Measurements from ENCODE around the gene GALNT11. TPM values are rescaled to one million over a fixed set of nuclear protein-coding genes. Genes with fewer than 3 reads are reported as not detected.

GALNT11 gene
- total RNA-seq: 10 to 100 TPM; 17.3 to 18.9 TPM

- peak within 1 kb of the TSS; percentile 81 for H3K4me3 Mint-ChIP-seq
- DNase-seq: peak; percentile 84
- H3K4me1 Mint-ChIP-seq: peaks cover 31% of the 10 kb centered on the region
- peaks cover 27% of the 10 kb centered on the region for H3K36me3 Mint-ChIP-seq (ENCODE audit: low read depth)
- H3K27me3 Mint-ChIP-seq: no peaks in the 10 kb centered on the region
- peaks cover 4% of the 10 kb centered on the region for H3K9me3 Mint-ChIP-seq
- H3K27ac Mint-ChIP-seq: peak within 1 kb of the TSS; percentile 91
- ChIA-PET CTCF (no interaction called here), POLR2A (interaction anchor here (0.6 kb wide), 1 partner anchor 158 kb away, joined by 3 read pairs; no protein-coding TSS in a partner anchor)
Observed at GRCh38 chr7:152025077-152025936, at the start of gene GALNT11. TSS of gene GALNT11 (plus strand) at chr7:152025674. CDS start at chr7:152094228, 68,554 bp downstream.

- Mint-ChIP-seq H3K9me3 (no peaks in the 10 kb centered on the region), H3K4me1 (no peaks in the 10 kb centered on the region), H3K27me3 (peaks cover 12% of the 10 kb centered on the region), H3K27ac (no peak overlapping the region), H3K4me3 (no peak overlapping the region), H3K36me3 (ENCODE audit: low read depth) (no peaks in the 10 kb centered on the region)
- CTCF ChIA-PET: interaction anchor here (0.5 kb wide), 1 partner anchor 43 kb away, joined by 3 read pairs; no protein-coding TSS in a partner anchor
- POLR2A ChIA-PET: no interaction called here
- no peak for DNase-seq
Observed at GRCh38 chr7:151978616-151979015, 46.9 kb upstream of the GALNT11 start.

- Mint-ChIP-seq H3K36me3 (ENCODE audit: low read depth) (no peaks in the 10 kb centered on the region), H3K9me3 (no peaks in the 10 kb centered on the region), H3K4me1 (no peaks in the 10 kb centered on the region), H3K4me3 (no peak overlapping the region), H3K27ac (no peak overlapping the region), H3K27me3 (peaks cover 1% of the 10 kb centered on the region)
- POLR2A ChIA-PET: no interaction called here
- DNase-seq: no peak
- CTCF ChIA-PET: no interaction called here
Observed at GRCh38 chr7:151981223-151981622, 44.3 kb upstream of the GALNT11 start.

GRCh38 chr7:151982806-151983205, 42.7 kb upstream of the GALNT11 start:
- Mint-ChIP-seq H3K4me1 (no peaks in the 10 kb centered on the region), H3K4me3 (no peak overlapping the region), H3K36me3 (ENCODE audit: low read depth) (no peaks in the 10 kb centered on the region), H3K27ac (no peak overlapping the region), H3K27me3 (no peaks in the 10 kb centered on the region), H3K9me3 (no peaks in the 10 kb centered on the region)
- no peak for DNase-seq
- CTCF ChIA-PET: no interaction called here
- POLR2A ChIA-PET: no interaction called here

- ChIA-PET POLR2A (no interaction called here), CTCF (interaction anchor here (0.6 kb wide), 1 partner anchor 538 kb away, joined by 3 read pairs; no protein-coding TSS in a partner anchor)
- H3K27ac Mint-ChIP-seq: no peak overlapping the region
- H3K9me3 Mint-ChIP-seq: no peaks in the 10 kb centered on the region
- no peaks in the 10 kb centered on the region for H3K36me3 Mint-ChIP-seq (ENCODE audit: low read depth)
- no peaks in the 10 kb centered on the region for H3K27me3 Mint-ChIP-seq
- no peak overlapping the region for H3K4me3 Mint-ChIP-seq
- no peaks in the 10 kb centered on the region for H3K4me1 Mint-ChIP-seq
- no peak for DNase-seq
Observed at GRCh38 chr7:151984612-151985011, 40.9 kb upstream of the GALNT11 start.

- H3K27me3 Mint-ChIP-seq: peaks cover 18% of the 10 kb centered on the region
- peaks cover 7% of the 10 kb centered on the region for H3K4me1 Mint-ChIP-seq
- CTCF ChIA-PET: no interaction called here
- no peak overlapping the region for H3K4me3 Mint-ChIP-seq
- H3K27ac Mint-ChIP-seq: no peak overlapping the region
- POLR2A ChIA-PET: no interaction called here
- no peaks in the 10 kb centered on the region for H3K9me3 Mint-ChIP-seq
- H3K36me3 Mint-ChIP-seq (ENCODE audit: low read depth): no peaks in the 10 kb centered on the region
- no peak for DNase-seq
Observed at GRCh38 chr7:151987748-151988529, 37.5 kb upstream of the GALNT11 start.

GRCh38 chr7:151992375-151992774, 33.1 kb upstream of the GALNT11 start:
- POLR2A ChIA-PET: no interaction called here
- CTCF ChIA-PET: interaction anchor here (0.6 kb wide), 1 partner anchor 57 kb away, joined by 4 read pairs; no protein-coding TSS in a partner anchor
- Mint-ChIP-seq H3K4me3 (no peak overlapping the region), H3K36me3 (ENCODE audit: low read depth) (no peaks in the 10 kb centered on the region), H3K9me3 (no peaks in the 10 kb centered on the region), H3K4me1 (peaks cover 7% of the 10 kb centered on the region), H3K27me3 (peaks cover 23% of the 10 kb centered on the region), H3K27ac (no peak overlapping the region)
- peak; percentile 46 for DNase-seq

- CTCF ChIA-PET: no interaction called here
Observed at GRCh38 chr7:151993977-151994676, 31.3 kb upstream of the GALNT11 start.

GRCh38 chr7:151999424-152000090, 25.9 kb upstream of the GALNT11 start:
- ChIA-PET CTCF (interaction anchor here (1.0 to 1.1 kb wide), 2 partner anchors 18 to 29 kb away, joined by 3 to 4 read pairs; no protein-coding TSS in a partner anchor), POLR2A (no interaction called here)
- no peak for DNase-seq
- H3K9me3 Mint-ChIP-seq: no peaks in the 10 kb centered on the region
- no peaks in the 10 kb centered on the region for H3K4me1 Mint-ChIP-seq
- peaks cover 20% of the 10 kb centered on the region for H3K27me3 Mint-ChIP-seq
- no peak overlapping the region for H3K27ac Mint-ChIP-seq
- H3K4me3 Mint-ChIP-seq: no peak overlapping the region
- H3K36me3 Mint-ChIP-seq (ENCODE audit: low read depth): no peaks in the 10 kb centered on the region

More at GRCh38 chr7:151993977-151994676, 31.3 kb upstream of the GALNT11 start:
- H3K4me1 Mint-ChIP-seq: peaks cover 7% of the 10 kb centered on the region
- POLR2A ChIA-PET: no interaction called here
- H3K9me3 Mint-ChIP-seq: no peaks in the 10 kb centered on the region
- H3K4me3 Mint-ChIP-seq: no peak overlapping the region
- H3K27me3 Mint-ChIP-seq: peaks cover 28% of the 10 kb centered on the region
- no peak for DNase-seq
- no peaks in the 10 kb centered on the region for H3K36me3 Mint-ChIP-seq (ENCODE audit: low read depth)
- H3K27ac Mint-ChIP-seq: no peak overlapping the region

- Mint-ChIP-seq H3K27ac (no peak overlapping the region), H3K4me1 (no peaks in the 10 kb centered on the region), H3K9me3 (no peaks in the 10 kb centered on the region), H3K4me3 (no peak overlapping the region), H3K27me3 (peaks cover 20% of the 10 kb centered on the region), H3K36me3 (ENCODE audit: low read depth) (no peaks in the 10 kb centered on the region)
- no peak for DNase-seq
- POLR2A ChIA-PET: no interaction called here
- CTCF ChIA-PET: interaction anchor here (1.0 to 1.1 kb wide), 2 partner anchors 17 to 28 kb away, joined by 3 to 4 read pairs; no protein-coding TSS in a partner anchor
Observed at GRCh38 chr7:152000191-152000590, 25.3 kb upstream of the GALNT11 start.

GRCh38 chr7:152006336-152006735, 19.1 kb upstream of the GALNT11 start:
- Mint-ChIP-seq H3K27me3 (peaks cover 12% of the 10 kb centered on the region), H3K27ac (no peak overlapping the region), H3K9me3 (no peaks in the 10 kb centered on the region), H3K4me3 (no peak overlapping the region), H3K4me1 (no peaks in the 10 kb centered on the region), H3K36me3 (ENCODE audit: low read depth) (no peaks in the 10 kb centered on the region)
- POLR2A ChIA-PET: no interaction called here
- DNase-seq: no peak
- CTCF ChIA-PET: no interaction called here

- peaks cover 13% of the 10 kb centered on the region for H3K27me3 Mint-ChIP-seq
- CTCF ChIA-PET: no interaction called here
- no peaks in the 10 kb centered on the region for H3K4me1 Mint-ChIP-seq
- no peak overlapping the region for H3K4me3 Mint-ChIP-seq
- no peak overlapping the region for H3K27ac Mint-ChIP-seq
- no peaks in the 10 kb centered on the region for H3K36me3 Mint-ChIP-seq (ENCODE audit: low read depth)
- H3K9me3 Mint-ChIP-seq: no peaks in the 10 kb centered on the region
- DNase-seq: no peak
- POLR2A ChIA-PET: no interaction called here
Observed at GRCh38 chr7:152011860-152012259, 13.6 kb upstream of the GALNT11 start.

Data from activated CD4-positive, alpha-beta T cell treated with anti-CD3 and anti-CD28 coated beads, Interleukin-2, amount 10 ng/mL, durations not matched to agents 7 days and 5 days (primary cell).